Neural cell (in vitro differentiated cells): Measurements from ENCODE around the gene ELFN1. TPM values are rescaled to one million over a fixed set of nuclear protein-coding genes. Genes with fewer than 3 reads are reported as not detected.
"Not testable (repeated sequence)": the region's sequence is repeated elsewhere in the genome, so short reads cannot be mapped to it uniquely, and the experiment has no call there.

Source experiments
- H2AFZ ChIP-seq: fragments of 200-600, 300-800 bp; sonication (generic), shearing (Covaris generic); 2 replicates; pipeline ENCODE4 v1.6.0; 2014; ENCODE audit warnings: low read depth, mild to moderate bottlenecking, antibody characterized with exemption, low read length, moderate library complexity
- H3F3A ChIP-seq: fragments of 200-600 bp; shearing (Covaris generic); 2 replicates; pipeline ENCODE4 v1.6.1; 2016; ENCODE audit warnings: mild to moderate bottlenecking, moderate library complexity, mixed read lengths, antibody characterized with exemption, low read length; ENCODE audit not compliant: insufficient read depth, poor library complexity, severe bottlenecking
- H3K27ac ChIP-seq: fragments of 200-600, 300-800 bp; sonication (generic), shearing (Covaris generic); 2 replicates; pipeline ENCODE4 v1.5.1; 2014; ENCODE audit warnings: mild to moderate bottlenecking, low read length, moderate library complexity
- H3K27me3 ChIP-seq: fragments of 300-800, 200-600 bp; sonication (generic), shearing (Covaris generic); 2 replicates; pipeline ENCODE4 v1.6.0; 2014; ENCODE audit warnings: mild to moderate bottlenecking, low read depth, low read length, moderate library complexity; ENCODE audit not compliant: insufficient read depth
- H3K36me3 ChIP-seq: fragments of 300-800, 200-600 bp; sonication (generic), shearing (Covaris generic); 2 replicates; pipeline ENCODE4 v1.5.1; 2014; ENCODE audit warnings: mild to moderate bottlenecking, antibody characterized with exemption, low read length, moderate library complexity; ENCODE audit not compliant: insufficient read depth
- H3K4me2 ChIP-seq: fragments of 300-800, 200-600 bp; sonication (generic), shearing (Covaris generic); 2 replicates; pipeline ENCODE4 v1.6.0; 2014; ENCODE audit warnings: mild to moderate bottlenecking, low read length
- H3K4me3 ChIP-seq: fragments of 300-800, 200-600 bp; sonication (generic), shearing (Covaris generic); 2 replicates; pipeline ENCODE4 v1.5.1; 2014; ENCODE audit warnings: mild to moderate bottlenecking, low read length, moderate library complexity
- H3K79me2 ChIP-seq: fragments of 200-600 bp; shearing (Covaris generic); replicated peaks from 2 replicates; pipeline ENCODE4 v1.6.0; 2014; ENCODE audit warnings: mild to moderate bottlenecking, low read length, moderate library complexity; ENCODE audit not compliant: insufficient read depth
- H3K9ac ChIP-seq: fragments of 300-800, 200-600 bp; sonication (generic), shearing (Covaris generic); 2 replicates; pipeline ENCODE4 v1.6.1; 2016; ENCODE audit warnings: mild to moderate bottlenecking, low read length, mixed read lengths
- H3K9me2 ChIP-seq: fragments of 200-600 bp; shearing (Covaris generic); 2 replicates; pipeline ENCODE4 v1.6.1; 2016; ENCODE audit warnings: mild to moderate bottlenecking, low read length, mixed read lengths; ENCODE audit not compliant: insufficient read depth
- H3K9me3 ChIP-seq: fragments of 200-600, 300-800 bp; sonication (generic), shearing (Covaris generic); 2 replicates; pipeline ENCODE4 v1.6.1; 2016; ENCODE audit warnings: mild to moderate bottlenecking, mixed run types, low read length, moderate library complexity, mixed read lengths
- H4K20me1 ChIP-seq: fragments of 200-600 bp; shearing (Covaris generic); 2 replicates; pipeline ENCODE4 v1.6.1; 2016; ENCODE audit warnings: mild to moderate bottlenecking, mixed run types; ENCODE audit not compliant: insufficient read depth
- CTCF ChIP-seq: fragments of 450-650 bp; IDR thresholded peaks from 2 replicates; pipeline ENCODE4 v1.5.1; 2014; ENCODE audit warnings: antibody characterized with exemption, mild to moderate bottlenecking, moderate library complexity; ENCODE audit not compliant: poor library complexity, severe bottlenecking
- SMC3 ChIP-seq: fragments of 450-650 bp; conservative IDR thresholded peaks from 2 replicates; pipeline ENCODE4 v1.6.1; 2014; ENCODE audit warnings: antibody characterized with exemption, mild to moderate bottlenecking, moderate library complexity; ENCODE audit not compliant: poor library complexity
- TAF1 ChIP-seq: IDR thresholded peaks from 2 replicates; pipeline ENCODE4 v1.6.1; 2012; ENCODE audit warnings: low read depth
- polyA plus RNA-seq: library from polyadenylated mRNA; depleted of rRNA; stranded (reverse); fragments of >200 nt; gene quantifications from 2 replicates; pipeline ENCODE4 v1.2.3, GENCODE V29; 2014

ELFN1 gene
- polyA plus RNA-seq, 1 donor from 2014 or later = 11.8 TPM

GRCh38 chr7:1762238-1762945 lies 92.3 kb downstream of the ELFN1 start:
- H3K4me3 ChIP-seq = no peak overlapping the region
- no peaks in the 10 kb centered on the region for H3K36me3 ChIP-seq

GRCh38 chr7:1763033-1763432 lies 93.0 kb downstream of the ELFN1 start:
- H4K20me1 ChIP-seq = no peaks in the 10 kb centered on the region
- no peaks in the 10 kb centered on the region for H3K9me3 ChIP-seq

More at GRCh38 chr7:1762238-1762945, 92.3 kb downstream of the ELFN1 start:
- no peaks in the 10 kb centered on the region for H3K79me2 ChIP-seq
- H3K27ac ChIP-seq = no peak overlapping the region
- no peaks in the 10 kb centered on the region for H3K27me3 ChIP-seq
- H3K9ac ChIP-seq = no peak overlapping the region
- H4K20me1 ChIP-seq = no peaks in the 10 kb centered on the region
- H3K9me3 ChIP-seq = no peaks in the 10 kb centered on the region
- H2AFZ ChIP-seq = no peak overlapping the region
- no peak overlapping the region for H3K4me2 ChIP-seq
- no peak for TF ChIP-seq CTCF
- H3F3A ChIP-seq = no peaks in the 10 kb centered on the region
- H3K9me2 ChIP-seq = no peaks in the 10 kb centered on the region

GRCh38 chr7:1763911-1764310 lies 93.8 kb downstream of the ELFN1 start:
- not testable (repeated sequence) for H3K4me3 ChIP-seq, H3K4me2 ChIP-seq, H3K9me3 ChIP-seq, H3K79me2 ChIP-seq, H3K36me3 ChIP-seq, H2AFZ ChIP-seq, H3K27me3 ChIP-seq, H3F3A ChIP-seq, H4K20me1 ChIP-seq, H3K9ac ChIP-seq, H3K9me2 ChIP-seq, H3K27ac ChIP-seq

More at GRCh38 chr7:1763033-1763432, 93.0 kb downstream of the ELFN1 start:
- no peaks in the 10 kb centered on the region for H3K36me3 ChIP-seq
- no peak for TF ChIP-seq TAF1
- no peaks in the 10 kb centered on the region for H3F3A ChIP-seq
- H3K79me2 ChIP-seq = no peaks in the 10 kb centered on the region
- H3K4me2 ChIP-seq = no peak overlapping the region
- H3K9ac ChIP-seq = no peak overlapping the region
- no peak overlapping the region for H2AFZ ChIP-seq
- H3K4me3 ChIP-seq = no peak overlapping the region
- H3K27ac ChIP-seq = no peak overlapping the region
- H3K27me3 ChIP-seq = no peaks in the 10 kb centered on the region
- H3K9me2 ChIP-seq = no peaks in the 10 kb centered on the region

- no peaks in the 10 kb centered on the region for H3K79me2 ChIP-seq
- no peak overlapping the region for H2AFZ ChIP-seq
- H4K20me1 ChIP-seq = no peaks in the 10 kb centered on the region
- H3K4me3 ChIP-seq = no peak overlapping the region
- H3K4me2 ChIP-seq = no peak overlapping the region
- H3K9me3 ChIP-seq = no peaks in the 10 kb centered on the region
- no peak overlapping the region for H3K27ac ChIP-seq
- no peaks in the 10 kb centered on the region for H3K27me3 ChIP-seq
- H3K36me3 ChIP-seq = no peaks in the 10 kb centered on the region
- no peaks in the 10 kb centered on the region for H3F3A ChIP-seq
- TF ChIP-seq TAF1 = no peak
- no peak overlapping the region for H3K9ac ChIP-seq
- no peaks in the 10 kb centered on the region for H3K9me2 ChIP-seq
Observed at GRCh38 chr7:1765336-1765735, 95.3 kb downstream of the ELFN1 start.

GRCh38 chr7:1767524-1767923 lies 97.4 kb downstream of the ELFN1 start:
- Histone ChIP-seq H3K9ac (no peak overlapping the region), H3K79me2 (no peaks in the 10 kb centered on the region), H3K9me3 (no peaks in the 10 kb centered on the region), H2AFZ (no peak overlapping the region), H3K4me3 (no peak overlapping the region), H3K9me2 (no peaks in the 10 kb centered on the region), H3K27me3 (no peaks in the 10 kb centered on the region), H3K4me2 (no peak overlapping the region), H4K20me1 (no peaks in the 10 kb centered on the region), H3K36me3 (no peaks in the 10 kb centered on the region), H3F3A (no peaks in the 10 kb centered on the region), H3K27ac (no peak overlapping the region)
- TF ChIP-seq SMC3 = no peak
